ENCODE results near the gene ZNF76. TPM values are rescaled to one million over a fixed set of nuclear protein-coding genes. Genes with fewer than 3 reads are reported as not detected.
A peak's percentile ranks its signal among the peaks of the same experiment; 100 is the strongest.

Gene ZNF76
- total RNA-seq, 1 donor from 2014 or later, result 14.8 TPM

GRCh38 chr6:35214869-35215664, 44.5 kb upstream of the ZNF76 start:
- peak; percentile 43 for DNase-seq (ENCODE audit: low spot score)
- TF ChIP-seq EZH2phosphoT487 (IDR thresholded peaks at IDR 0.05) (no peak), CTCF (IDR thresholded peaks at IDR 0.05) (no peak), EZH2 (IDR thresholded peaks at IDR 0.05) (no peak)
- Histone ChIP-seq H3K79me2 (ENCODE audit: low read depth) (peaks cover 49% of the 10 kb centered on the region), H3K4me2 (peak overlapping the region; percentile 91), H3K4me1 (peaks cover 58% of the 10 kb centered on the region), H3F3A (ENCODE audit: low read depth) (peaks cover 54% of the 10 kb centered on the region), H3K27me3 (peaks cover 36% of the 10 kb centered on the region), H3K9me3 (ENCODE audit: low read depth) (no peaks in the 10 kb centered on the region), H3K36me3 (no peaks in the 10 kb centered on the region), H3K27ac (no peak overlapping the region), H3K4me3 (peak overlapping the region; percentile 73), H2AFZ (replicated peaks) (no peak overlapping the region), H3K9ac (peak overlapping the region; percentile 41), H4K20me1 (ENCODE audit: low read depth) (peaks cover 51% of the 10 kb centered on the region)
- peak overlapping the region; percentile 85 for H3K27ac Mint-ChIP-seq
- H3K4me3 Mint-ChIP-seq, result peak overlapping the region; percentile 86
- H3K27me3 Mint-ChIP-seq (ENCODE audit: insufficient read depth, low read depth), result peaks cover 9% of the 10 kb centered on the region
- no peaks in the 10 kb centered on the region for H3K9me3 Mint-ChIP-seq
- peaks cover 74% of the 10 kb centered on the region for H3K4me1 Mint-ChIP-seq
- no peaks in the 10 kb centered on the region for H3K36me3 Mint-ChIP-seq

- Histone ChIP-seq H3K9ac (no peak overlapping the region), H3F3A (ENCODE audit: low read depth) (peaks cover 54% of the 10 kb centered on the region), H3K79me2 (ENCODE audit: low read depth) (peaks cover 56% of the 10 kb centered on the region), H3K27ac (no peak overlapping the region), H3K4me2 (peak overlapping the region; percentile 91), H3K4me3 (peak overlapping the region; percentile 73), H3K4me1 (peaks cover 66% of the 10 kb centered on the region), H2AFZ (replicated peaks) (no peak overlapping the region), H3K9me3 (ENCODE audit: low read depth) (no peaks in the 10 kb centered on the region), H3K36me3 (no peaks in the 10 kb centered on the region), H4K20me1 (ENCODE audit: low read depth) (peaks cover 58% of the 10 kb centered on the region), H3K27me3 (peaks cover 28% of the 10 kb centered on the region)
- H3K4me1 Mint-ChIP-seq, result peaks cover 82% of the 10 kb centered on the region
- H3K9me3 Mint-ChIP-seq, result no peaks in the 10 kb centered on the region
- H3K27ac Mint-ChIP-seq, result peak overlapping the region; percentile 82
- peaks cover under 1% of the 10 kb centered on the region for H3K36me3 Mint-ChIP-seq
- peaks cover 10% of the 10 kb centered on the region for H3K27me3 Mint-ChIP-seq (ENCODE audit: insufficient read depth, low read depth)
- DNase-seq (ENCODE audit: low spot score), result no peak
- TF ChIP-seq EZH2 (IDR thresholded peaks at IDR 0.05), result no peak
- no peak for TF ChIP-seq EZH2phosphoT487 (IDR thresholded peaks at IDR 0.05)
- TF ChIP-seq CTCF (IDR thresholded peaks at IDR 0.05), result no peak
- H3K4me3 Mint-ChIP-seq, result peak overlapping the region; percentile 86
These were observed 43.7 kb upstream of the ZNF76 start for GRCh38 chr6:35215665-35216411.

- no peaks in the 10 kb centered on the region for H3K9me3 ChIP-seq (ENCODE audit: low read depth)
- TF ChIP-seq CTCF (IDR thresholded peaks at IDR 0.05), result no peak
- no peak for TF ChIP-seq EZH2phosphoT487 (IDR thresholded peaks at IDR 0.05)
- no peak for TF ChIP-seq EZH2 (IDR thresholded peaks at IDR 0.05)
- no peaks in the 10 kb centered on the region for H3K9me3 Mint-ChIP-seq
- peaks cover 61% of the 10 kb centered on the region for H3K79me2 ChIP-seq (ENCODE audit: low read depth)
- no peak overlapping the region for H2AFZ ChIP-seq (replicated peaks)
- peaks cover 66% of the 10 kb centered on the region for H3K4me1 ChIP-seq
- no peaks in the 10 kb centered on the region for H3K36me3 ChIP-seq
- peak overlapping the region; percentile 82 for H3K27ac Mint-ChIP-seq
- H3K4me2 ChIP-seq, result peak overlapping the region; percentile 91
- H3K27ac ChIP-seq, result no peak overlapping the region
- H3F3A ChIP-seq (ENCODE audit: low read depth), result peaks cover 54% of the 10 kb centered on the region
- DNase-seq (ENCODE audit: low spot score), result no peak
- H3K4me1 Mint-ChIP-seq, result peaks cover 82% of the 10 kb centered on the region
- peaks cover 2% of the 10 kb centered on the region for H3K36me3 Mint-ChIP-seq
- H3K4me3 ChIP-seq, result peak overlapping the region; percentile 73
- H4K20me1 ChIP-seq (ENCODE audit: low read depth), result peaks cover 63% of the 10 kb centered on the region
- H3K27me3 ChIP-seq, result peaks cover 22% of the 10 kb centered on the region
- peaks cover 11% of the 10 kb centered on the region for H3K27me3 Mint-ChIP-seq (ENCODE audit: insufficient read depth, low read depth)
- H3K4me3 Mint-ChIP-seq, result peak overlapping the region; percentile 86
- no peak overlapping the region for H3K9ac ChIP-seq
These were observed 43.2 kb upstream of the ZNF76 start for GRCh38 chr6:35216412-35216732.

Data from neural progenitor cell (in vitro differentiated cells).